Dendritic cell treated with granulocyte-macrophage colony-stimulating factor and Interleukin-4, amounts not matched to agents 40 ng/mL and 50 ng/mL, for 4 days (primary cell): Measurements from ENCODE around the gene ALCAM.

Experiments used
- H3K27ac Mint-ChIP-seq: one replicate; pipeline ENCODE4 v1.8.0; 2022; ENCODE audit warnings: mild to moderate bottlenecking, mixed read lengths
- H3K27me3 Mint-ChIP-seq: one replicate; pipeline ENCODE4 v1.8.0; 2022; ENCODE audit warnings: mild to moderate bottlenecking, mixed read lengths
- H3K36me3 Mint-ChIP-seq: one replicate; pipeline ENCODE4 v1.8.0; 2022; ENCODE audit warnings: low read depth, mixed read lengths
- H3K4me1 Mint-ChIP-seq: one replicate; pipeline ENCODE4 v1.8.0; 2022; ENCODE audit warnings: low read depth, mixed read lengths
- H3K4me3 Mint-ChIP-seq: one replicate; pipeline ENCODE4 v1.8.0; 2022; ENCODE audit warnings: mild to moderate bottlenecking, moderate library complexity, mixed read lengths
- H3K9me3 Mint-ChIP-seq: one replicate; pipeline ENCODE4 v1.8.0; 2022; ENCODE audit warnings: mixed read lengths
- intact Hi-C: fragments of 100-400 bp; cut with micrococcal nuclease; formaldehyde crosslinking; loops from one replicate; pipeline ENCODE4 v1.15.0; 2022

The ALCAM gene

DNA sequence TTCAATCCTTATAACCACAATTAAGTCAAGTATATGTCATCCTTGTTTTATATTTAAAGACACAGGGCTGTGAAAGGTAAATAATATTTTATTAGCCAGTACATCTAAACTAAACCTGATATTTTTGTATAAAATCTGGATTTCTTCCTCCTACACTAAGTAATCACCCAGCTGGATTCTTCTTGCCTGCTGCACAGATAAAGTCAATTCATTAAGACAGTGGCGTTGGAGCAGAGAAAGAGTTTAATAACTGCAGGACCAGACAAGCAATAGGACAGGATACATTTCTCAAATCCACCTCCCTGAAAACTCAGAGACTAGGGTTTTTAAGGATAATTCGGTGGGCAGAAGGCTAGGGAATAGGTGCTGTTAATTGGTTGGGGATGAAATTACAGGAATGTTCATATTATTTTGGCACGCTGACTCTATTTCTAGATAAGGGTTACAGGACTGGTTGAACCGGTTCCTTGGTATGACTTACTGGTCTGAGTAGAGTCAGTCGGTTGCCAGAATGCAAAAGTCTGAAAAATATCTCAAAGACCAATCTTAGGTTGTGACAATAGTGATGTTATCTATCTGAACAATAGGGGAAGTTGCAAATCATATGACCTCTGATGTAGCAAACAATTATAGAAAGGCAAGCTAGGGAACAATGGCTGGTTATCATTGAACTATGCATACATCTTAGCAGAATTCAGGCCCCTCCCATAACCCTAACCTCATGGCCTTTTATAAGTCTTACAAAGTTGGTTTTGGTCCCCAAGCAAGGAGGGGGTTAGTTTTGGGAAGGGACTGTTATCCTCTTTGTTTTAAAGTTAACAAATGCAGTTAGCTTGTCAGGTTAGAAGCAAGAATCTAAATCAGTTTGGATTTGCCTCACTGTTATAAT lies 244.8 kb downstream of the ALCAM start:
- Mint-ChIP-seq H3K4me1 (no peaks in the 10 kb centered on the region), H3K27me3 (no peaks in the 10 kb centered on the region), H3K36me3 (no peaks in the 10 kb centered on the region), H3K4me3 (no peak overlapping the region), H3K27ac (no peak overlapping the region), H3K9me3 (no peaks in the 10 kb centered on the region)
- intact Hi-C loops, result no loop called here

DNA sequence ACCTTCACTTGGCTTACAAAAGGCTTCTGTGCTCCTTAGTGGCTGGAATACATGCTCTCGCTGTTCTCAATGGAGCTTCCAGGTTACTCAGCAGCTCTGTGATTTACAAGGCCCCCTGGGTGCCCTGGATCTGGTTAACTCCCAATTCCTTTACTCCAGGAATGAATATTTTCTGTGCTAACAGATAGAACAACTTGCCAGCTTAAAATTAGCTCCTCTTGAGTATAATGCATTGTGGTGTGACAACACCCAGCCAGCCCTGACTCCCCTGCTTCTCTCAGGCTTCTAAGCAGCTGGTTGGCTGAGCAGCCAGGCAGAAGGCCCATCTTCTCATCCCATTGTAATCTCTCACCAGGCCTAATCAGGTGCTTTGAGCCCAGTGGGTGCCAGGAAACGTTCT lies 246.4 kb downstream of the ALCAM start:
- Mint-ChIP-seq H3K4me3 (no peak overlapping the region), H3K27ac (no peak overlapping the region), H3K27me3 (no peaks in the 10 kb centered on the region), H3K4me1 (no peaks in the 10 kb centered on the region), H3K9me3 (no peaks in the 10 kb centered on the region), H3K36me3 (no peaks in the 10 kb centered on the region)
- intact Hi-C loops, result no loop called here

DNA sequence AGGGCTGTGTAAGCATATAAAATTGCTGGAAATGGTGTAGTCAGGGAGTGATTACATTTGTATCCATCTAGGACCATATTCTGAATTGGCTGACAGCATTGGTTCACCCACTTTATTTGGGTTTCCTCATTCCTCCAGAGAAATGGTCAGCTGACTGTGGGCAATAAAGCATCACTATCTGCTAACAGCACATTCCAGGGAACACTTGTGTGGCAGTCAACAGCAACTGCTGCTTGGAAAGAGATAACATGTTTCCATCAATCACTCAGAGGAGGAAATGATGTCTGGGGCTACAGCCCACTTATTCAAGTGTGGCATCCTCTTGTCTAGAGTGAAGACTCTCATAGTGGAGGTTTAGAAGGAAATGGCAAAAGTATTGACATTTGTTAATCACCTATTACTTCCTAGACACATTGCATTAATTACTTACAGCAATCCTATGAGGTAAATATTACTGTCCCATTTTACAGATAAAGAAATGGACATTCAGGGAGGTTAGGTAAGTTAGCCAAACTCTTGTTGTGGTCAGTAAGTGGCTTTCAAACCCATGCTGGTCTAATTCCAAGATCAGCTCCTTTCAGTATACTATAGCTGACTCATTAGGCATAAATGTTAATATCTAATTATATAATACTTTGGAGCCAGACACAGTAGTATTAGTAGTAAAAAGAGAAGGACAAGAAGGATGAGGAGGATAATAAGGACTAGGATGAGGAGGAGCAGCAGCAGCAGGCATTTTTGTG lies 247.8 kb downstream of the ALCAM start:
- no peaks in the 10 kb centered on the region for H3K9me3 Mint-ChIP-seq
- no peak overlapping the region for H3K4me3 Mint-ChIP-seq
- no peak overlapping the region for H3K27ac Mint-ChIP-seq
- no peaks in the 10 kb centered on the region for H3K27me3 Mint-ChIP-seq
- no peaks in the 10 kb centered on the region for H3K4me1 Mint-ChIP-seq
- intact Hi-C loops, result no loop called here
- no peaks in the 10 kb centered on the region for H3K36me3 Mint-ChIP-seq

DNA sequence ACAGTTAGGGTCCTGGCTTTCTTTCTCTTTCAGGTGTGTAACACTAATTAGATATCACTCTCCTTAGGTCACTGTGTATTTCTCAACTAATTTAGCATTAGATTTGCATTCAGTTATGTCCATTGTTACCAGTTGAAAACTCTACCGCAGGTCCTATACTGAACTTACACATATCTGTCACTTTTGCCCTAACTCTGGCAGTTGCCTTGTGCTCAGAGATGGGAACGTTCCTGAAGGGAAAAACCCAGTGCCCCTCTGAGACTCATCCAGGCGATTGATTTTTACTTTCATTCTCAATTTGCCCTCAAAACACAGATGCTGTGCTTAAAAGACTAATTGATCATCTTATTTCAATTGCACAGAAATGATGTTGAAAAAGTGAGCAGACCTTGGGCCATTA lies 249.1 kb downstream of the ALCAM start:
- Mint-ChIP-seq H3K27me3 (no peaks in the 10 kb centered on the region), H3K27ac (no peak overlapping the region), H3K4me1 (no peaks in the 10 kb centered on the region), H3K9me3 (no peaks in the 10 kb centered on the region), H3K36me3 (no peaks in the 10 kb centered on the region), H3K4me3 (no peak overlapping the region)
- intact Hi-C loops, result no loop called here

DNA sequence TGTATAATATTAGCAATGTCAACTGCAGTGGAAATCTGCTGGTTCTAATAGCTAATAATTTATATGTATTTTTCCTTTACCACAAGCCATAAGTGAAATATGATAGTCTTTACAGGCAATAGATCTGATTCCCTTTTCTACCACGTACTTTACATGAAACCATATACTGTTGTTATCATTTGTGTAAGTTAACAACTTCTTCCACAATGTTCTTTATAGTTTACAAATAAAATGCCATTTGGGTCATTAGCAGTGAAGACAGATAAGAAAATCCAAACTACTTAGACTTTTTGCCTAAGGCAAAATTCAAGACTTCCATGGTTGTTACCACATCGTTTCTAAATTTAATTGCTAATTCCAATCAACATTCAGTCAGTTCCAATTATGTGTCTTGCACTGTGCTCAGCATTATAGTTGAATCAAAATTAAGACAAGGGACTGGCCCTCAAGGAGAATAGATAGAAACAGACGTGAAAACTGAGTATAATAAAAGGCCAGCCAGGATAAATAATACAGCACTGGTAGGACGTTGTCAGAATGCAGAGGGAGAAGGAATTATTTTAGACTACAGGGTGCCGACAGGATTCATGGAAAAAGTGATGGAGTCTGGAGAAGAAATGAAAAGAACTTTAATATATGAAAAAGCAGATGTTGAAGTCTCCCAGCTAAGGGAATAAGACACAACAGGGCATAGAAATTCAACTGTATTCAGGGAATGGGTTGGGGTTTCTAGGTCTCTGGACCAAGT lies 249.8 kb downstream of the ALCAM start:
- intact Hi-C loops, result no loop called here
- no peak overlapping the region for H3K4me3 Mint-ChIP-seq

DNA sequence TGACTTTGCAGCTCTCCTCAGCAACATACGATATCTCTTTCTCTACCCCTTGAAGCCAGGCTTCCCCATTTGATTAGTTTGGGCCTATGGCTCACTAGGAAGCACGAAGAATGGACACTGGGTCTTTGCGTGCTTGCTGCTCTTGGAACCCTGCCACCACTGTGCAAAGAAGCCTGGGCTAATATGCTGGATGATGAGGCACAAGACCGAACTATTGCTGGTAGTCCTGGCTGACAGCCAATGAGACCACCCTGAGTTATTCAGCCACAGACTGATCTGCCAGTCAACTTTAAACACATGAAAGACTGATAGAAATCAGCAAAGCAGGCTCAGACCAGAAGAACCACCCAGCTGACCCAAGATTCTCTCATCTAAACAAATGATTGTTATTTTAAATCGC lies 251.8 kb downstream of the ALCAM start:
- Mint-ChIP-seq H3K4me1 (peaks cover 5% of the 10 kb centered on the region), H3K9me3 (no peaks in the 10 kb centered on the region), H3K27ac (no peak overlapping the region), H3K36me3 (no peaks in the 10 kb centered on the region), H3K27me3 (no peaks in the 10 kb centered on the region), H3K4me3 (no peak overlapping the region)
- intact Hi-C loops, result no loop called here

More for the DNA sequence above, 249.8 kb downstream of the ALCAM start:
- no peaks in the 10 kb centered on the region for H3K4me1 Mint-ChIP-seq
- H3K36me3 Mint-ChIP-seq, result no peaks in the 10 kb centered on the region
- H3K27ac Mint-ChIP-seq, result no peak overlapping the region
- H3K9me3 Mint-ChIP-seq, result no peaks in the 10 kb centered on the region
- no peaks in the 10 kb centered on the region for H3K27me3 Mint-ChIP-seq

DNA sequence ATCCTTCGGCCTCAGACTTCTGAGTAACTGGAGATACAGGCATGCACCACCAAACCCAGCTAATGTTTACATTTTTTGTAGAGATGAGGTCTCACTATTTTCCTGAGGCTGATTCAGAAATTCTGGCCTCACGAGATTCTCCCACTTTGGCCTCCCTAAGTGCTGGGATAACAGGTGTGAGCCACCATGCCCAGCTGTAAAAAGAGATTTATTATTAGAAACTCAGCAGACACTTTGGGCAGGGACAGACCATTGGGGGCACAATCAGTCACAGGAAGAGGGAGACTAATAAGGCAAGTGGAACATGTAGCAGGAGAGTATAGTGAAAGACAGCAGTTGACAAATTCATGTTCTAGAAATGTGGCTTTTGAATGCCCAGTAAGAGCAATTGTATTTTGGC lies 252.9 kb downstream of the ALCAM start:
- H3K9me3 Mint-ChIP-seq, result no peaks in the 10 kb centered on the region
- no peak overlapping the region for H3K4me3 Mint-ChIP-seq
- no peaks in the 10 kb centered on the region for H3K36me3 Mint-ChIP-seq
- no peaks in the 10 kb centered on the region for H3K27me3 Mint-ChIP-seq
- H3K27ac Mint-ChIP-seq, result no peak overlapping the region
- intact Hi-C loops, result no loop called here
- H3K4me1 Mint-ChIP-seq, result peaks cover 5% of the 10 kb centered on the region

DNA sequence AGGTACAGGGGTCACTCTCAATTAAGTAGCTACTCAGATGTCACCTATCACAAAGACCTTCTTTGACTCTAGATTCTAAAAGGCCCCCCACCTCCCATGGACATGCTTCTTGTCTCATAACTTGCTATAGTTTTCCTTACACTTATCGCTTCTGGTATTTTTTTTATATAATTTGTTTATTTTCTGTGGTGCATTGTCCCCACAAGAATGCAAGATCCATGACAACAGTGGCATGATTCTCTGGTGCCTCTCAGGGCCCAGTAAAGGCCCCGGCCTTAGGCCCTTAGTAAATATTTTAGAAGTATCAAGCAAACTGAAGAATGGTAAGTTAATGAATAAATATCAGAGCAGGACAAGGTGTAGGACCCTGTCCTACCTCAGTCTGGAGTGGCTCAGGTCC lies 253.5 kb downstream of the ALCAM start:
- Mint-ChIP-seq H3K36me3 (no peaks in the 10 kb centered on the region), H3K9me3 (no peaks in the 10 kb centered on the region), H3K4me1 (peaks cover 5% of the 10 kb centered on the region), H3K4me3 (no peak overlapping the region), H3K27me3 (no peaks in the 10 kb centered on the region), H3K27ac (no peak overlapping the region)
- intact Hi-C loops, result no loop called here

DNA sequence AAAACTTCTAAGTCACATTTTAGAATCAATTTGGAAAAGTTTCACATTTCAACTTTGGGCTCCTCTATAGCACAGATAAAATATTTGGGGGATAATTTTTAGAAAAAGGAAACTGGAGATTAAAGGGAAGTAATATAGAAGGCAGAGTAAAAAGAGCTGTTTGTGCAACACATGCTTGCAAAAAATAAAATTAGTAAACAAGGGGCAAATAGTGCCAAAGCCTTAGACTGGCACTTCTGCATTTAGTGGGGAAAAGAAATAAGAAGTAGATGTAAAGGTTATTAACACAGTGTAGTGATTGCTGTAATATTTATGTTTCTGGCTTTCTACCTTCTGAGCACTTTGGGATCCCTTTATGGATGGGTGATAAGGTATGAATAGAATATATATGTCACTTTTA lies 255.5 kb downstream of the ALCAM start:
- Mint-ChIP-seq H3K9me3 (no peaks in the 10 kb centered on the region), H3K36me3 (no peaks in the 10 kb centered on the region), H3K27me3 (no peaks in the 10 kb centered on the region), H3K27ac (no peak overlapping the region), H3K4me1 (peaks cover 5% of the 10 kb centered on the region), H3K4me3 (no peak overlapping the region)
- intact Hi-C loops, result no loop called here
